Tibial artery (tissue), 4 donors: ENCODE data around the gene MS4A15.
A peak's percentile ranks its signal among the peaks of the same experiment; 100 is the strongest.
"Not testable (repeated sequence)": the region's sequence is repeated elsewhere in the genome, so short reads cannot be mapped to it uniquely, and the experiment has no call there.

Experiments
- DNase-seq, 2 donors: peaks; one replicate each; pipeline ENCODE4 v3.0.0-alpha.2; 2019
- H3K27ac ChIP-seq, 2 donors: fragments of 200-600 bp; sonication (generic) in 1 of 2; 1 replicate in 1 of 2; 2 replicates in 1 of 2; pipeline ENCODE4 v1.5.1; 2018 to 2019; ENCODE audit warnings: mild to moderate bottlenecking in 1 of 2
- H3K27me3 ChIP-seq, 2 donors: fragments of 200-600 bp; sonication (generic) in 1 of 2; one replicate each; pipeline versions ENCODE4 v1.5.1 to v1.6.0; 2016 to 2019
- H3K36me3 ChIP-seq, 3 donors: fragments of 200-600 bp; sonication (generic) in 2 of 3; one replicate each; pipeline ENCODE4 v1.5.1; 2016 to 2019; ENCODE audit warnings: mild to moderate bottlenecking in 2 of 3
- H3K4me1 ChIP-seq, 4 donors: fragments of 200-600 bp; sonication (generic) in 2 of 4; 1 replicate in 3 of 4; 2 replicates in 1 of 4; pipeline ENCODE4 v1.5.1; 2016 to 2019
- H3K4me3 ChIP-seq, 2 donors: fragments of 200-600 bp; sonication (generic) in 1 of 2; 1 replicate in 1 of 2; 2 replicates in 1 of 2; pipeline ENCODE4 v1.5.1; 2018 to 2019; ENCODE audit warnings: mild to moderate bottlenecking in 2 of 2
- H3K9me3 ChIP-seq, 3 donors: fragments of 200-600 bp; sonication (generic) in 1 of 3; one replicate each; pipeline ENCODE4 v1.5.1; 2016 to 2019
- CTCF ChIP-seq, 2 experiments: fragments of 200-600 bp in 1 of 2; fragments of 450-650 bp in 1 of 2; IDR thresholded peaks; one replicate each; pipeline ENCODE4 v1.5.1; 2017 to 2019; ENCODE audit warnings: antibody characterized with exemption in 2 of 2, mild to moderate bottlenecking in 1 of 2, moderate library complexity in 1 of 2
- intact Hi-C: fragments of 100-400 bp; cut with DNase I; formaldehyde crosslinking; loops from one replicate; pipeline ENCODE4 v1.15.0; 2023; ENCODE audit warnings: low total_unique reads

The MS4A15 gene

GRCh38 chr11:60754887-60755286 is 1.8 kb upstream of the MS4A15 start:
- DNase-seq, result no peak
- peaks cover 0 to 4% (median 0%) of the 10 kb centered on the region in 3 donors for H3K9me3 ChIP-seq
- no peak overlapping the region for H3K4me3 ChIP-seq
- no peaks in the 10 kb centered on the region for H3K36me3 ChIP-seq
- H3K4me1 ChIP-seq, result no peaks in the 10 kb centered on the region
- TF ChIP-seq CTCF (IDR thresholded peaks at IDR 0.05), result no peak
- intact Hi-C loops, result no loop called here
- no peak overlapping the region for H3K27ac ChIP-seq
- H3K27me3 ChIP-seq, result peaks cover 0 to 13% of the 10 kb centered on the region in 2 donors

DNA sequence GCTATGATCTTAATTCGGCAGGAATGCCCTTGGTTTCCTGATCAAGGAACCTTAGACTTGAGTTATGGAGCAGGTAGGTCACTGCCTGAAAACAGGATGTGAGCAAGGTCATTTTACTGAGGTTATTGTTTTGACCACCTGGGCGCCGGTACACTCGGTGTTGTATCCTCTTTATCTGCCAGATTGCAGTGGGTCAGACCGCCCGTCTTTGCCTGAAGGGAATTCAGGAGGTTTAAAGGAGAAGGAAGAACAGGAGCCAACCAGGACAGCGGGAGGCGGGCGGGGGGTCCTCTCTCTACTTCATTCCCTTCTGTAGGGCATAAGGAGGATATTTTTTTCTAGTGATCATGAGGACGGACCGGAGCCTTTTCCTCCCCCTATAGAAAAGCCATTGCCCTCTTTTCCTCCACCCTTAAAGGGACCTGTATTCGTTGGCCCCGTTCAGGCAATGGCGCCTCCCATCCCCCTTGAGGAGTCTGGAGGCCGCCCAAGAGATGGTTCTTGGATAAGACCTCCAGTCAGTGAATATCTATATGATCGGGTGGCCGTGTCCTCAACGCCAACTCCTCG is 649 bp downstream of the MS4A15 start:
- TF ChIP-seq CTCF (IDR thresholded peaks at IDR 0.05), result no peak
- intact Hi-C loops, result no loop called here
- peaks cover 0 to 3% of the 10 kb centered on the region in 2 donors for H3K27me3 ChIP-seq
- no peak overlapping the region for H3K27ac ChIP-seq
- no peaks in the 10 kb centered on the region for H3K4me1 ChIP-seq
- H3K9me3 ChIP-seq, result peaks cover 0 to 4% (median 0%) of the 10 kb centered on the region in 3 donors
- peak in 1 of 2 donors; percentile 48 for DNase-seq
- no peaks in the 10 kb centered on the region for H3K36me3 ChIP-seq
- H3K4me3 ChIP-seq, result no peak overlapping the region

DNA sequence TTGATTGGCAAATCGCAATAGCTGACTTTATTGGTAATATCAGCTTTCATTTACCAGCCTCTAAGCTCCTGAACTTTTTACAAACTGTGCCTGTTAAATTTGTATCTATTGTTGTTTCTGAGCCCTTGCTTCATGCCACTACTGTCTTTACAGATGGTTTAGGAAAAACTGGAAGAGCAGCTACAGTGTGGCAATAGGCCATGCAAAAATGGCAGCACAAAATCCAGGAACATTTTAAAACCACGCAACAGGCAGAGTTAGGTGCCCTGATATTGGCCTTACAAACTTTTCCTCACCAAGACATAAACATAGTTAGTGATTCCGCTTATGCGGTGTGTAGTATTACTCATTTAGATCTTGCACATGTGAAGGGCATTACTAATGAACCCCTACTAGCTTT is 2.0 kb downstream of the MS4A15 start:
- H3K9me3 ChIP-seq, H3K4me1 ChIP-seq, H3K36me3 ChIP-seq, DNase-seq, H3K4me3 ChIP-seq, H3K27ac ChIP-seq, H3K27me3 ChIP-seq, intact Hi-C loops: not testable (repeated sequence)

- H3K4me3 ChIP-seq, H3K36me3 ChIP-seq, H3K27me3 ChIP-seq, intact Hi-C loops, H3K27ac ChIP-seq, H3K4me1 ChIP-seq, H3K9me3 ChIP-seq: not testable (repeated sequence)
- peak; percentile 18 to 37 for DNase-seq
Observed at GRCh38 chr11:60759438-60760225, 3.0 kb downstream of the MS4A15 start.

DNA sequence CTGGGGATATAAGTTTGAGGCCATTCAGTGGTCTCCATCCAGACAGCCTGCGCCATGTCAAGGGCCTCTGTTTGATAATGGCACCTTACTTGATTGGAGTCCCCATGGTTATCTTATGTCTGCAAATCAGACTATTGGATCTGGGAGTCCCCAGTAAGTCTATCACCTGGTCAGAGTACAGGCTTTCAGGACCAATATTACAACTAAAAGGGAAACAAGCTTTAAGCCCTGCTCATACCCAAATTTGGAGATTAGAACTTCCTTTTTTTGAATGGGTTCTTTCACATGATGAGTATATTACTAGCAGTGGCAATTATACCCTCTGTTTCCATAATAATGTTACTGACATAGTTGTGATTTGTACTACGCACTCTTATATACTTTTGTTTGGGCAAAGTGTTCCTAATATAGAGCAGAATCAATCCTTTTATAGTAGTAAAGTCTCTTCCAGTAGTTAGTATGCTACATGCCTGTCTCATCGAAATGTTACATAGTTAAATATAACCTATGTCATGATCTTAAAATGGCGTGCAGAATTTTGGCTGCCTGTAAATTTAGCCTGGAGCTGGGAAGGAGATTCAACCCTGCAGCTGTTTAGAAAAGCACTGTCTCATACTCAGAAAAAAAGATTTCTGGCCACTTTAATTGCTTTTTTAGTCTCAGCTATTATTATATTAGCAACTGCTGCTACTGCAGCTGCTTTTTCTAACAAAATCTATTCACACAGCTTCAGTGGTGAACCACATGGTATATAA is 4.9 kb downstream of the MS4A15 start:
- intact Hi-C loops, result no loop called here
- H3K9me3 ChIP-seq, result peaks cover 0 to 2% (median 0%) of the 10 kb centered on the region in 3 donors
- peaks cover 0 to 23% of the 10 kb centered on the region in 2 donors for H3K27me3 ChIP-seq
- H3K4me3 ChIP-seq, result no peak overlapping the region
- no peak overlapping the region for H3K27ac ChIP-seq
- peak in 1 of 2 donors; percentile 9 for DNase-seq
- H3K36me3 ChIP-seq, result no peaks in the 10 kb centered on the region
- no peak for TF ChIP-seq CTCF (IDR thresholded peaks at IDR 0.05)
- no peaks in the 10 kb centered on the region for H3K4me1 ChIP-seq

DNA sequence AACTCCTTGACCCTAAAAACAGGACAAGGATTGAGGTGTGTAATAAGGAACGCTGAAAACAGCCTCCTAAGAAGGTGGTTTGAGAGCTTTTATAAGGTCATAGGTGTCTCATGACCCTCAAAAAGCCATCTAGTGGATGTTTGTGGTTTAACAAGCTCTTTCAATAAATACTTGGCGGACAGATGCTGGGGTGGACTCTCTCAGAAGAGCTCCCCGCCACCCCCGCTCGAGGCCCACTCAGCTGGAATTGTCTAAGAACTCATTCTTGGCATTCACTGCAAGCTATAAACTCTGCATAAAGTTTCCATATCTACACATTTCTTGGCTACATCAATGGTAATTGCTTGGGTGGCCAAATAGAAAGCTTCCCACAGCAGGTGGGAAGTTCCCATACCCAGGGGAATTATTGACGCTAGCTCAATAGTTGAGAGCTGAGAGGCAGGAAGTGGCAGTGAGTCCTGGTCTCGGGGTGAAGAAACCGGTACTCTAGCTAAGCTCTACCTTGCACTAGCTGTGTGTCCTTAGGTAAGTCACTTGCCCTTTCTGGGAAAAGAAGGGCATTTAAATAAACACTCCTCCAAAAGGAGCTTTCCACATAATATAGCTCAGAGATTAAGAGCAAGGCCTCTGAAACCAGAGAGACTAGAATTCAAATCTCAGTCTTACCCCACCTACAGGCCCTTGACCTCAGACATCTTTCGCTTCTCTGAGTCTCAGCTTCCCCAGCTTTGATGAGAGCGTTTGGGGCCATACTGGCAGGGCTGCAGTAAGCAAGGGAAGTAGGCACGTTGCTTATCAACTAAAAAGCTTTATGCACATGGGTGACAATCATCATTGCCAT is 6.4 kb downstream of the MS4A15 start:
- Histone ChIP-seq H3K27ac (no peak overlapping the region), H3K27me3 (peaks cover 0 to 36% of the 10 kb centered on the region in 2 donors), H3K36me3 (no peaks in the 10 kb centered on the region), H3K4me1 (no peaks in the 10 kb centered on the region), H3K9me3 (no peaks in the 10 kb centered on the region), H3K4me3 (no peak overlapping the region)
- DNase-seq, result peak; percentile 3 to 11
- intact Hi-C loops, result no loop called here
- TF ChIP-seq CTCF (IDR thresholded peaks at IDR 0.05), result no peak
